ENCODE data around the gene C10orf67.

GRCh38 chr10:23186178-23186577, 158.4 kb downstream of the C10orf67 start:
- TF ChIP-seq YY1 (IDR thresholded peaks at IDR 0.05; ENCODE audit: low read depth), result no peak
- no peak for TF ChIP-seq EP300 (IDR thresholded peaks at IDR 0.05; ENCODE audit: borderline replicate concordance)
- TF ChIP-seq REST (IDR thresholded peaks at IDR 0.05; ENCODE audit: low read depth), result no peak
- no peak for TF ChIP-seq CEBPB (IDR thresholded peaks at IDR 0.05)
- no peak for TF ChIP-seq TEAD4 (IDR thresholded peaks at IDR 0.05)
- TF ChIP-seq MAX (IDR thresholded peaks at IDR 0.05), result no peak
- no peak for TF ChIP-seq NFIC (IDR thresholded peaks at IDR 0.05)
- TF ChIP-seq EGR1 (IDR thresholded peaks at IDR 0.05), result no peak
- no peak for TF ChIP-seq RAD21 (IDR thresholded peaks at IDR 0.05; ENCODE audit: low read depth)

All from Ishikawa (cell line).